K562 (cell line): ENCODE measurements around the gene ZBTB16. TPM values are rescaled to one million over a fixed set of nuclear protein-coding genes. Genes with fewer than 3 reads are reported as not detected.

ENCODE experiments used
- ATAC-seq: fragments of 200-7000 bp; cut with Tn5 transposase; 3 replicates; pipeline ENCODE4 v1.9.1; 2020; ENCODE audit warnings: moderate library complexity
- BruUV-seq: library from RNA; stranded (reverse); fragments of 400-500 nt; replicated peaks from 2 replicates; lab custom pipeline; 2021; lab: Mats Ljungman, UMichigan
- CTCF ChIA-PET: fragments of 300-600 bp; formaldehyde crosslinking; extraction: SDS; loops from one replicate; lab custom pipeline; 2021; ENCODE audit warnings: low intra/inter-chr PET ratio; lab: Yijun Ruan, JAX
- POLR2A ChIA-PET: fragments of 300-600, 350-650 bp; sonication (Branson Sonifier 250); formaldehyde crosslinking; extraction: SDS; loops from one replicate; lab custom pipeline; 2021; ENCODE audit warnings: antibody characterized with exemption, inconsistent platforms; lab: Yijun Ruan, JAX
- DNase-seq, 4 experiments: peaks; one replicate each; pipeline versions ENCODE4 v3.0.0 to v3.0.0-alpha.2; 2011 to 2018; ENCODE audit warnings: low spot score in 3 of 4, mixed read lengths in 3 of 4; ENCODE audit errors: extremely low read depth in 1 of 4
- FAIRE-seq: peaks from 2 replicates; lab custom pipeline; 2011; peaks lifted over from hg19 to GRCh38; lab: Jason Lieb, UNC
- H2AFZ ChIP-seq: 2 replicates; pipeline ENCODE4 v1.6.0; 2011; ENCODE audit warnings: low read depth, low read length, control low read depth, inconsistent platforms
- H3K27ac ChIP-seq: fragments of 200-600 bp; 3 replicates; pipeline ENCODE4 v1.8.0; 2011; ENCODE audit warnings: low read depth, mild to moderate bottlenecking, control low read depth, inconsistent platforms, low read length, moderate library complexity, mixed read lengths; ENCODE audit errors: extremely low read depth
- H3K27me3 ChIP-seq, 2 experiments: fragments of 300-600 bp in 1 of 2; 2 replicates in 1 of 2; 3 replicates in 1 of 2; pipeline versions ENCODE4 v1.6.0 to v1.8.0; 2011; ENCODE audit warnings: inconsistent platforms in 2 of 2, low read length in 2 of 2, mild to moderate bottlenecking in 1 of 2, mixed read lengths in 1 of 2, moderate library complexity in 1 of 2; ENCODE audit not compliant: control insufficient read depth in 2 of 2, insufficient read depth in 2 of 2
- H3K36me3 ChIP-seq: fragments of 300-600 bp; 3 replicates; pipeline ENCODE4 v1.8.0; 2011; ENCODE audit warnings: mild to moderate bottlenecking, low read length, inconsistent platforms; ENCODE audit not compliant: control insufficient read depth, insufficient read depth
- H3K4me1 ChIP-seq, 2 experiments: fragments of 200-600 bp in 1 of 2; replicated peaks in 1 of 2; 2 replicates in 1 of 2; 3 replicates in 1 of 2; pipeline versions ENCODE4 v1.5.1 to v1.8.0; 2011; ENCODE audit warnings: inconsistent platforms in 2 of 2, low read length in 2 of 2, mild to moderate bottlenecking in 1 of 2, mixed read lengths in 1 of 2, moderate library complexity in 1 of 2; ENCODE audit not compliant: control insufficient read depth in 2 of 2, insufficient read depth in 2 of 2
- H3K4me2 ChIP-seq: 2 replicates; pipeline ENCODE4 v1.6.1; 2011; ENCODE audit warnings: low read length, control low read depth, inconsistent platforms, mixed read lengths; ENCODE audit not compliant: insufficient read depth
- H3K4me3 ChIP-seq: fragments of 200-600 bp; sonication (generic), shearing (Covaris generic); 2 replicates; pipeline ENCODE4 v1.5.1; 2016; ENCODE audit warnings: control low read depth, inconsistent platforms
- H3K79me2 ChIP-seq: fragments of 200-600 bp; 3 replicates; pipeline ENCODE4 v1.8.0; 2011; ENCODE audit warnings: low read length, inconsistent platforms; ENCODE audit not compliant: control insufficient read depth, insufficient read depth
- H3K9ac ChIP-seq, 2 experiments: 2 replicates each; pipeline versions ENCODE4 v1.6.0 to v1.6.1; 2011; ENCODE audit warnings: low read depth in 2 of 2, low read length in 2 of 2, control low read depth in 1 of 2, inconsistent platforms in 1 of 2, mild to moderate bottlenecking in 1 of 2, mixed read lengths in 1 of 2; ENCODE audit not compliant: insufficient read depth in 1 of 2
- H3K9me1 ChIP-seq: one replicate; pipeline ENCODE4 v1.6.0; 2011; ENCODE audit warnings: inconsistent platforms, mild to moderate bottlenecking, low read length, moderate library complexity; ENCODE audit not compliant: control insufficient read depth, insufficient read depth
- H3K9me3 ChIP-seq: replicated peaks from 2 replicates; pipeline ENCODE4 v1.5.1; 2011; ENCODE audit warnings: low read depth, low read length, inconsistent platforms; ENCODE audit not compliant: control insufficient read depth, insufficient read depth
- H4K20me1 ChIP-seq: replicated peaks from 2 replicates; pipeline ENCODE4 v1.6.1; 2011; ENCODE audit warnings: low read length, inconsistent platforms, mixed read lengths; ENCODE audit not compliant: control insufficient read depth, insufficient read depth
- EGR1 ChIP-seq: fragments of 450-650 bp; conservative IDR thresholded peaks from 2 replicates; pipeline ENCODE4 v1.6.1; 2017; ENCODE audit warnings: mild to moderate bottlenecking
- FOSL1 ChIP-seq: fragments of 200-800 bp; sonication (Bioruptor generic); conservative IDR thresholded peaks from 2 replicates; pipeline ENCODE4 v1.6.1; 2016; ENCODE audit warnings: missing genetic modification characterization, missing compliant biosample characterization
- HNRNPL ChIP-seq: fragments of 200-400 bp; formaldehyde crosslinking; IDR thresholded peaks from 2 replicates; pipeline ENCODE4 v1.6.1; 2017; ENCODE audit warnings: low read depth, mild to moderate bottlenecking, low read length
- ILK ChIP-seq: fragments of 450-650 bp; IDR thresholded peaks from 2 replicates; pipeline ENCODE4 v1.6.1; 2016; ENCODE audit warnings: missing genetic modification characterization, low read depth, mild to moderate bottlenecking, missing compliant biosample characterization, moderate library complexity, borderline replicate concordance
- POLR2B ChIP-seq: fragments of 450-650 bp; IDR thresholded peaks from 2 replicates; pipeline ENCODE4 v1.6.1; 2018; ENCODE audit warnings: low read depth; ENCODE audit not compliant: partially characterized antibody
- SP2 ChIP-seq: IDR thresholded peaks from 2 replicates; pipeline ENCODE4 v1.6.1; 2011; ENCODE audit warnings: mild to moderate bottlenecking, low read depth, low read length, moderate library complexity; ENCODE audit not compliant: poor library complexity, severe bottlenecking; ENCODE audit errors: extremely low read depth
- STAG1 ChIP-seq: sonication (generic); formaldehyde crosslinking; IDR thresholded peaks from 2 replicates; pipeline ENCODE4 v1.5.0; 2020; ENCODE audit warnings: missing genetic modification reagents, borderline replicate concordance
- ZNF347 ChIP-seq: fragments of 450-650 bp; formaldehyde crosslinking; IDR thresholded peaks from 2 replicates; pipeline ENCODE4 v1.4.0; 2020; ENCODE audit warnings: low read depth, mild to moderate bottlenecking, moderate library complexity
- ZNF707 ChIP-seq: fragments of 250-450 bp; sonication (Bioruptor Pico); conservative IDR thresholded peaks from 2 replicates; pipeline ENCODE4 v1.8.0; 2022; ENCODE audit warnings: inconsistent platforms, mild to moderate bottlenecking, moderate library complexity
- WGBS: fragments of 100-300 bp; shearing (Covaris generic); methylation state at CpG from one replicate; pipeline ENCODE4 v1.1.6; 2016; ENCODE audit warnings: low coverage, mixed read lengths; ENCODE audit not compliant: insufficient coverage; ENCODE audit errors: missing lambda C conversion rate; 5-methylcytosine and 5-hydroxymethylcytosine counted together
- in situ Hi-C: fragments of 300-500 bp; cut with MboI; formaldehyde crosslinking; loops from 4 replicates; pipeline ENCODE4 v1.15.0; 2018; ENCODE audit warnings: inconsistent platforms, mixed read lengths
- intact Hi-C: fragments of 100-400 bp; cut with micrococcal nuclease; formaldehyde crosslinking; loops from 2 replicates; pipeline ENCODE4 v1.14.2; 2022
- polyA plus RNA-seq, 8 experiments: library from polyadenylated mRNA; depleted of rRNA in 4 of 8; stranded (reverse) in 5 of 8; unstranded in 3 of 8; fragments of >200 nt; fragmentation: Nextera tagmentation in 2 of 8; fragmentation: Illumina TruSeq in 1 of 8; extraction: Ambion mirVana in 2 of 8; extraction: Trizol in 1 of 8; gene quantifications; 2 replicates each; pipeline versions ENCODE4 v1.2.1 to v1.2.3, GENCODE V29; 2011 to 2014; ENCODE audit warnings: inconsistent platforms in 1 of 8, missing spikeins in 1 of 8
- total RNA-seq, 7 experiments: library from RNA; depleted of rRNA in 6 of 7; stranded (reverse); fragments of >200 nt in 6 of 7; fragmentation: Illumina TruSeq in 2 of 7; extraction: Trizol in 2 of 7; gene quantifications; 2 replicates each; pipeline versions ENCODE4 v1.2.1 to v1.2.3, GENCODE V29; 2011 to 2021; ENCODE audit warnings: low replicate concordance in 1 of 7
- TF ChIP-seq, protein P1 (sequence below): sonication (generic); IDR thresholded peaks from 2 replicates; pipeline ENCODE4 v1.6.1; 2016
- TF ChIP-seq, protein P2 (sequence below): fragments of 200-800 bp; sonication (Bioruptor generic); IDR thresholded peaks from 2 replicates; pipeline ENCODE4 v1.6.1; 2017; ENCODE audit warnings: missing genetic modification characterization, missing compliant biosample characterization

Gene ZBTB16
- total and polyA plus RNA-seq, 9 of the 15 experiments (the other 6 are each of a cell fraction or from before 2014, with no cell fraction given), result 0.06 to 0.40 (median 0.24) TPM; not detected in 4

DNA sequence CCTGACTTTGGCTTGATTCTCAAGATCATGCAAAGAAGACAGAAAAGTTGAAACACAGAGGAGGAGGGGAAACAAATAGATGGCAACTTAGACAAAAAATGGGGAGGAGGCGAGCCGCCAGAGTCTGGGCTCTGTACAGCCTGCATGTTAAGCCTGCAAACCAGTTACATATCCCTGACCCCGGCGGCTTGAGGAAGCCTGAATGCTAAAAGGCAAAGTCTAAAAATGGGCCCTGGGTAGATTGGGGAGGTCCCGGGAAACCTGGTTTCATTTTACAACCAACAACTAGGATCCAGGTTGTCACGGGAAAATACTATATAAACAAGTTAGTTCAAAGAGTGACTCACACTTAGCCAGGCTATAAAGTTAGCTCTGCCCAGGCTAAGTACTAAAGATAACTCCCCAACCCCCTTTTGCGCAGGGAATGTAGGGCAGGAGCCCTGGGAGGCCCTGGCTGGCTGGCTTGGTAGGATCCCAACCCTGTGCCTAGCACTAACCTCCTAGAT is 18.8 kb upstream of the ZBTB16 start:
- no TSS peak for BruUV-seq
- Histone ChIP-seq H3K27ac (no peak overlapping the region), H3K9ac (no peak overlapping the region), H3K27me3 (peaks cover 9 to 42% of the 10 kb centered on the region in 2 experiments), H2AFZ (no peak overlapping the region), H3K4me3 (no peak overlapping the region), H4K20me1 (0 out of 2 replicates have a peak, but pooled peaks cover 3% of the 10 kb centered on the region), H3K9me3 (no peaks in the 10 kb centered on the region), H3K4me1 (peaks cover 0 to 6% of the 10 kb centered on the region in 2 experiments; a peak in 1 of 5 replicates), H3K9me1 (no peaks in the 10 kb centered on the region), H3K36me3 (no peaks in the 10 kb centered on the region), H3K79me2 (no peaks in the 10 kb centered on the region), H3K4me2 (no peak overlapping the region)
- intact Hi-C loops, result no loop called here
- WGBS, result 7% methylated on average over 7 of the region's 7 CpGs
- no peak for TF ChIP-seq HNRNPL
- TF ChIP-seq, protein P1, sequence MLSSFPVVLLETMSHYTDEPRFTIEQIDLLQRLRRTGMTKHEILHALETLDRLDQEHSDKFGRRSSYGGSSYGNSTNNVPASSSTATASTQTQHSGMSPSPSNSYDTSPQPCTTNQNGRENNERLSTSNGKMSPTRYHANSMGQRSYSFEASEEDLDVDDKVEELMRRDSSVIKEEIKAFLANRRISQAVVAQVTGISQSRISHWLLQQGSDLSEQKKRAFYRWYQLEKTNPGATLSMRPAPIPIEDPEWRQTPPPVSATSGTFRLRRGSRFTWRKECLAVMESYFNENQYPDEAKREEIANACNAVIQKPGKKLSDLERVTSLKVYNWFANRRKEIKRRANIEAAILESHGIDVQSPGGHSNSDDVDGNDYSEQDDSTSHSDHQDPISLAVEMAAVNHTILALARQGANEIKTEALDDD, result peak; percentile 85
- TF ChIP-seq FOSL1 (tag), result peak; percentile 42; the same call in 1 of the 2 replicates
- ChIA-PET CTCF (interaction anchor here (0.6 kb wide), 2 partner anchors 35 to 221 kb away, joined by 3 read pairs; no protein-coding TSS in a partner anchor), POLR2A (no interaction called here)
- in situ Hi-C loops, result loop anchor here (25.0 kb wide), 1 partner anchor 722 kb away; no protein-coding TSS in a partner anchor
- ATAC-seq (no peak), DNase-seq (peak in 1 of 4 experiments; percentile 15), FAIRE-seq (no peak)

DNA sequence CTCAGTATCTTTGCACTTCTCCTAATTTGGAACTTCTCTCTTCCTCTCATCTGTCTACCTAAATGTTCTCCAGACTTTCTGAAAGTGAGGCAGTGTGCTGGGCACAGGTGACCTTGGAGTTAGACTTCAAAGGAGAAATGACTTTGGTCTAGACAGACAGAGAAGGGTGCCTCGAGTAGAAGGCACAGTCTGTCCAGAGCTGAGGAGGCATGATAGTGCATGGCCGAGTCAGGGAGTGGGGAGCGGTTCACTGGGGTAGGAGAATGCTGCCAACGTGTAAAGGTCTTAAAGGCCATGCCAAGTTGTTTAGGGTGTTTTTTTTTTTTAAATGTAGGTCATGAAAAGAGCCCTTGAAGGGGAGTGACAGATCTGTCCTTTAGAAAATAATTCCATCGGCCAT is 17.3 kb upstream of the ZBTB16 start:
- Histone ChIP-seq H3K79me2 (no peaks in the 10 kb centered on the region), H3K36me3 (no peaks in the 10 kb centered on the region), H3K9me3 (no peaks in the 10 kb centered on the region), H4K20me1 (no peaks in the 10 kb centered on the region), H3K4me1 (no peaks in the 10 kb centered on the region), H3K9ac (no peak overlapping the region), H3K4me3 (no peak overlapping the region), H3K4me2 (no peak overlapping the region), H3K27ac (no peak overlapping the region), H2AFZ (no peak overlapping the region), H3K9me1 (no peaks in the 10 kb centered on the region), H3K27me3 (peaks cover 13 to 51% of the 10 kb centered on the region in 2 experiments)
- DNase-seq (no peak), FAIRE-seq (no peak), ATAC-seq (no peak)
- CTCF ChIA-PET, result no interaction called here
- POLR2A ChIA-PET, result no interaction called here
- 7% methylated on average over 5 of the region's 5 CpGs for WGBS
- BruUV-seq, result no TSS peak
- intact Hi-C loops, result no loop called here
- in situ Hi-C loops, result loop anchor here (25.0 kb wide), 1 partner anchor 720 kb away; no protein-coding TSS in a partner anchor
- no peak for TF ChIP-seq POLR2B
- no peak for TF ChIP-seq ZNF707 (CRISPR knock-in tag)
- no peak for TF ChIP-seq ZNF347
- TF ChIP-seq SP2, result no peak
- no peak for TF ChIP-seq STAG1 (CRISPR knock-in tag)
- TF ChIP-seq, protein P2, sequence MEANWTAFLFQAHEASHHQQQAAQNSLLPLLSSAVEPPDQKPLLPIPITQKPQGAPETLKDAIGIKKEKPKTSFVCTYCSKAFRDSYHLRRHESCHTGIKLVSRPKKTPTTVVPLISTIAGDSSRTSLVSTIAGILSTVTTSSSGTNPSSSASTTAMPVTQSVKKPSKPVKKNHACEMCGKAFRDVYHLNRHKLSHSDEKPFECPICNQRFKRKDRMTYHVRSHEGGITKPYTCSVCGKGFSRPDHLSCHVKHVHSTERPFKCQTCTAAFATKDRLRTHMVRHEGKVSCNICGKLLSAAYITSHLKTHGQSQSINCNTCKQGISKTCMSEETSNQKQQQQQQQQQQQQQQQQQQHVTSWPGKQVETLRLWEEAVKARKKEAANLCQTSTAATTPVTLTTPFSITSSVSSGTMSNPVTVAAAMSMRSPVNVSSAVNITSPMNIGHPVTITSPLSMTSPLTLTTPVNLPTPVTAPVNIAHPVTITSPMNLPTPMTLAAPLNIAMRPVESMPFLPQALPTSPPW (CRISPR knock-in tag), result no peak
- no peak for TF ChIP-seq EGR1
- no peak for TF ChIP-seq ILK (tag)
